ENCODE measurements around the gene SLC6A19.

SLC6A19 gene

DNA sequence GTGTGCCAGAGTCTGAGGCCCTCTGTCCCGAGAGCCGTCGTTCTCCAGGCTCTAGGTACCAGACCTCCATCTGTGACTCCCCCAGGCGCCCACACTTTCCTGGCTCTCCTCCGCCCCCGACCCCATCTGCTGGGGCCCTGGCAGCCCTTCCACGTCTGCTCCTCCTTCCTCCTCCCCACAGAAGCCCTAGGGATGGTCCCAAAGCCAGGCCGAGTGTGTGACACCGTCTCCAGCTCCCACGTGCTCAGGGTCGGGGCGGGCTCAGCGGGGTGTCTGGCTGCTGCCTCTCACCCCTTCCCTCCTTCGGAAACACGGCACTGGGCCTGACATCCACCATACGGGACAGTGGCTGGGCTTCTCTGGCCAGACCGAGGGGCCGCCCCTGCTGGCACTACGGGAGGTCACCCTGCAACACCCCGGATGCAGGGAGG lies 20.5 kb upstream of the SLC6A19 start:
- no peak for DNase-seq (ENCODE audit: low read depth in 3 of 3)

GRCh38 chr5:1181451-1182359 lies 19.7 kb upstream of the SLC6A19 start:
- no peak for DNase-seq (ENCODE audit: low read depth in 3 of 3)

GRCh38 chr5:1182360-1182632 lies 19.1 kb upstream of the SLC6A19 start:
- no peak for DNase-seq (ENCODE audit: low read depth in 3 of 3)

GRCh38 chr5:1182633-1183423 lies 18.6 kb upstream of the SLC6A19 start:
- no peak for DNase-seq (ENCODE audit: low read depth in 3 of 3)

GRCh38 chr5:1183424-1184162 lies 17.8 kb upstream of the SLC6A19 start:
- no peak for DNase-seq (ENCODE audit: low read depth in 3 of 3)

- DNase-seq (ENCODE audit: low read depth in 3 of 3): no peak
Measured at GRCh38 chr5:1184163-1184470, 17.3 kb upstream of the SLC6A19 start.

DNA sequence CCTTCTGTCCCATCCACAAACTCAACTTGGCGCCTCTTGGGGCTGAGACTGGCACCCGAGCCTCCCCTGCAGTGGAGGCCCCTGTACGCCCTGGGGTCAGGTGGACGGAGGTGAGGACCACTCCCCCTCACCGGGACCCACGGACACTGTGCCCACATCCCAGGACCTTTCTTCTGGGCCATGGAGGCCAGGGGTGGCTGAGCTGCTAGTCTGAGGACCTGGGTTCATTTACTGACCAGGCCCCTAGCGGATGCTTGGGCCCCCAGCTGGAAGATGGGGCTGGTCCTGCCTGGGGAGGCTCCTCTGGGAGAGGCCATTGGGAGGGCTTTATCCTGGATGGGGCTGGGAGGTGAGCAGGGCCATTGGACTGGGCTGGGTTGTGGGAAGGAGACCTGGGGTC lies 16.9 kb upstream of the SLC6A19 start:
- no peak for DNase-seq (ENCODE audit: low read depth in 3 of 3)

DNA sequence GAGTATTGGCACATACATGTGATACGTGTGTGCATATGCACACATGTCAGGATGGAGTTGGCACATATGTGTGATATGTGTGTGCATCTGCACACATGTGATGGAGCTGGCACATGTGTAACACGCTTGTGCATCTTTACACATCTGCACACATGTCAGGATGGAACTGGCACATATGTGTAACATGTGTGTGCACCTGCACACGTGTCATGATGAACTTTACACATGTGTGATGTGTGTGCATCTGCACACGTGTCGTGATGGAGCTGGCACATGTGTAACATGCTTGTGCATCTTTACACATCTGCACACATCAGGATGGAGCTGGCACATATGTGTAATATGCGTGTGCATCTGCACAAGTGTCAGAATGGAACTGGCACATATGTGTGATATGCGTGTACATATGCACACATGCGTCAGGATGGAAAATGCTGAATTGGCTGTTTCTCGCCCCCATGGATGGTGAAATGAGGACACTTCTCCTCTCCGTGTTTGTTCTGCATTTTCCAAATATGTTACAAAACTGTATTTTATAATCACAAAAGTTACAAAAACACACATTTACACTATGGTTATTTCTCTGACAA lies 16.3 kb upstream of the SLC6A19 start:
- no peak for DNase-seq (ENCODE audit: low read depth in 3 of 3)

- no peak for DNase-seq (ENCODE audit: low read depth in 3 of 3)
Measured at GRCh38 chr5:1185629-1186350, 15.6 kb upstream of the SLC6A19 start.

- DNase-seq (ENCODE audit: low read depth in 3 of 3): no peak
Measured at GRCh38 chr5:1186351-1187233, 14.8 kb upstream of the SLC6A19 start.

DNA sequence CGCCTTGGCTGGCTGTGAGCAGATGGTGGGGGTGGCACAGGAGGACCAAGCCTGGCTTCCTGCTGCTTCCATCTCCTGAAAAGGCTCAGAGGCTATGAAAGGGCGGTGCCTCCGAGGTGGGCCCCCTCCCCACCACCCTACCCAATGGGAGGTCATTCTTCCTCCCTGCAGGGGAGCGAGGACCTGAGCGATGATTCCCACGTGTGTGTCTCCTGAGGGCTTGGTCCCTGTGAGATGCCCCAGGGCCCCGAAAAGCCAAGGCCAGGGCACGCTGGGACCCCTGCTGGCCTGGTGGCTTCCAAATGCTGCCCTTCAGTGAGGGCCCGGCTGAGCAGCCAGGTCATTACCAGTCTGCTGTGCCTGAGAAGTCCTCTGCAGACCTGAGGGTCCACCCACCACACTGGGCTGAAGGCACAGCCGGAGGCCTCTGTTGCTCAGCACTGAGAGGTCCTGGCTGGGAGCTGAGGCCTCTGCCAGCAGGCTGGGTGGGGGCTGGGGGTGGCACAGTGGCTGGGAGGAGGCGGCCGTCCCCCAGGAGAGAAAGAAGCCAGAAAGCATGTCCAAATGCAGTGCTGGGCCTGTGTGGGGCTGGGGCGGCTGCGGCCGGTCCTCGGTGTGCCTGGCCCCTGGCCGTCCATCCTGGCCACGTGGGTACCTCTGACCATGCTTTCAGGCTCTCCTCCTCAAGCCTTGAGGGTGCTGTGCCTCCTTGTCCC lies 14.0 kb upstream of the SLC6A19 start:
- no peak for DNase-seq (ENCODE audit: low read depth in 3 of 3)

- DNase-seq (ENCODE audit: low read depth in 3 of 3): no peak
Measured at GRCh38 chr5:1187950-1188334, 13.5 kb upstream of the SLC6A19 start.

DNA sequence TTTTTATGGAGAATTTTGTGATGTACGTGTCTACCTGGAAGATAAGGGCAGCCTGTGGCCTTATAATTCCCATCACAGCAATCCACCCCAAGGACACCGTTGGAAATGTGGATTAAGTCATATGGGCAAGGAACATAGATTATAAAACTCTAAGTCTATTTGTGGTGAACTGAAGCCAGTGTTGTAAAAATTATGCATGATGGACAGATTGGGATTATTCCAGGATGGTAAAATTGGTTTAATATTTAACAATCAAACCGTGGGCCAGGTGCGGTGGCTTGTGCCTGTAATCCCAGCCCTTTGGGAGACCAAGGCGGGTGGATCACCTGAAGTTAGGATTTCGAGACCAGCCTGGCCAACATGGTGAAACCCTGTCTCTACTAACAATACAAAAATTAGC lies 12.9 kb upstream of the SLC6A19 start:
- no peak for DNase-seq (ENCODE audit: low read depth in 3 of 3)

DNA sequence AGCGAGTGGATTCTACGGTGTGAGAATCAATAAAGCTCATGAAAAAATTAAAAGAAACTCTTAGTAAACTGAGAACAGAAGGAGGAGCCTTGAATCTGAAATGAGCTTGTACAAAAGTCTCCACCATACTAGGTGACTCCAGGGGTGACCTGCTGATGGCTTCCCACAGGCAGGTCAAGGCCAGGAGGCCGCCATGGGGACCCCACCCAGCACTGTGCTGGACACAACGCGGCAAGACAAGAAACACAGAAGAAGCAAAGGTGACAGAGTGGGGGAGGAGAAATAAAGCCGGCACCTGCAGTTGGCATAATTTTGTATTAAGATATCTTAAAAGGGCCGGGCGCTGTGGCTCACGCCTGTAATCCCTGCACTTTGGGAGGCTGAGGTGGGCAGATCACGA lies 12.1 kb upstream of the SLC6A19 start:
- DNase-seq (ENCODE audit: low read depth in 3 of 3): no peak

- DNase-seq (ENCODE audit: low read depth in 3 of 3): no peak
Measured at GRCh38 chr5:1190278-1190677, 11.1 kb upstream of the SLC6A19 start.

DNA sequence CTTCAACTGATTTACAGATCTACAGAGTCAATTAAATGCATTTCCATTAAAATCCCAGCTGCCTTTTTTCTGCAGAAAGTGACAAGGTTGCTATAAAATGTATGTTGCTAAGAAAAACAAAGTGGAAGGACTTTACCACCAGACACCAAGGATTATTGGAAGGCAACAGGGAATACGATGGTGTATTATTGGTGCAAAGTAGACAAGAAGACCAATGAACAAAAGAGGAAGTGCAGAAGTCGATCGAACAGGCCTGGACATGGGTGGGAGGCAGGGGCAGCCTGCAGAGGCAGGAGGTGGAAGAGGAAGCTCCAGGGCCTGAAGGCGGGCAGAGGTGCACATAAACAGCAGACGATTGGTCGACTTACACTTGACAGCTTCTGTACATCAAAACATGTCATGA lies 10.6 kb upstream of the SLC6A19 start:
- no peak for DNase-seq (ENCODE audit: low read depth in 3 of 3)

DNA sequence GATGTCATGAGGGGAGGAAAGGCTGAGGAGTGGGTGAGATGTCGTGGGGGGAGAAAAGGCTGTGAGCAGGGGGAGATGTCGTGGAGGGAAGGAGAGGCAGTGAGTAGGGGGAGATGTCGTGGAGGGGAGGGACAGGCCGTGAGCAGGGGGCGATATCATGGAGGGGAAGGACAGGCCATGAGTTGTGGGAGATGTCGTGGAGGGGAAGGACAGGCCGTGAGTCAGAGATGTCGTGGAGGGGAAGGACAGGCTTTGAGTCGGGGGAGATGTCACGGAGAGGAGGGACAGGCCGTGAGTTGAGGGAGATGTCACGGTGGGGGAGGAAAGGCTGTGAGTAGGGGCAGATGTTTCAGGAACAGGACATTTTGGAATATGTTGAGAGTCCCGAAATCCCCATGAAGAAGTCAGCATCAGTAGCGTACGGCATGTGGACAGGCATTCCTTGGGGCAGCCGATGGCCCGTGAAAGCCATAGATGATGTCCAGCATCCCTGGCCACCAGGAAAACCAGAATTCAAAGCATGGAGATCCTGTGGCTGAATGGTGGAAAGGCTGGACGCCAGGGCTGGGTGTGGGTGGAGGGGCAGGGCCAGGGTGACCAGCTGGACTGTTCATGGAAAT lies 8.3 kb upstream of the SLC6A19 start:
- DNase-seq (ENCODE audit: low read depth in 3 of 3): no peak

DNA sequence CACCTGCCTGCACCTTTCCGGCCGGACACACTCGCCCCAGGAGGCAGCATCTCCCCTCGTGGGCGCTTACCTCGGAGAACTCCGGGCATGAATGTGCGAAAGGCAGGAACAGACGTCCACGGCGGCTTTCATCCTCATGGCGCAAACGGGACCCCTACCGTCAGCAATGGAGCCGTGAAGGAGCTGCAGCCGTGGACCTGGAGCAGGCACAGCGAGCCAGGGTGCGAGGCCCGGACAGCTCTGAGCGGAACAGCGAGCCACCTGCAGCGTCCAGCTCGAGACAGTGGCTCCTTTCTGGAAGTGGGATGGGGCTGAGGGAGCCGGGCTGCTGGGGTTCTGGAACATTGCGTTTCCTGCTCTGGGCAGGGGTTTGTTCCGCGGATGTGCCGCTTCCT lies 7.8 kb upstream of the SLC6A19 start:
- no peak for DNase-seq (ENCODE audit: low read depth in 3 of 3)

GRCh38 chr5:1194378-1194777 lies 7.0 kb upstream of the SLC6A19 start:
- DNase-seq (ENCODE audit: low read depth in 3 of 3): no peak

- DNase-seq (ENCODE audit: low read depth in 3 of 3): no peak
Measured at GRCh38 chr5:1195439-1195838, 6.0 kb upstream of the SLC6A19 start.

All from stimulated activated CD4-positive, alpha-beta T cell treated with anti-CD3 and anti-CD28 coated beads, TNF-alpha, amount 100 ng/mL, for 4 hours (primary cell).